ENCODE results near the gene PRKCE. TPM values are rescaled to one million over a fixed set of nuclear protein-coding genes. Genes with fewer than 3 reads are reported as not detected.
A peak's percentile ranks its signal among the peaks of the same experiment; 100 is the strongest.

Gene PRKCE
- total RNA-seq, 1 donor from 2014 or later, result 4.6 TPM

GRCh38 chr2:46175419-46175818, 523.9 kb downstream of the PRKCE start:
- H3K27ac ChIP-seq, result no peak overlapping the region
- H3K9me3 ChIP-seq, result no peaks in the 10 kb centered on the region
- no peak overlapping the region for H3K4me3 ChIP-seq
- H3K36me3 ChIP-seq, result no peaks in the 10 kb centered on the region
- no peak for TF ChIP-seq CTCF (IDR thresholded peaks at IDR 0.05)
- peaks cover 9 to 19% of the 10 kb centered on the region in 2 donors for H3K4me1 ChIP-seq
- DNase-seq (ENCODE audit: low spot score in 2 of 2), result no peak
- intact Hi-C loops (cut with DNase I), result no loop called here
- H3K27me3 ChIP-seq, result no peaks in the 10 kb centered on the region

- Histone ChIP-seq H3K9me3 (no peaks in the 10 kb centered on the region), H3K36me3 (no peaks in the 10 kb centered on the region), H3K27me3 (no peaks in the 10 kb centered on the region), H3K4me1 (peaks cover 5 to 11% of the 10 kb centered on the region in 2 donors), H3K27ac (no peak overlapping the region), H3K4me3 (no peak overlapping the region)
- no peak for DNase-seq (ENCODE audit: low spot score in 2 of 2)
- no peak for TF ChIP-seq CTCF (IDR thresholded peaks at IDR 0.05)
- intact Hi-C loops (cut with DNase I), result no loop called here
Measured at GRCh38 chr2:46177461-46178089, 526.1 kb downstream of the PRKCE start.

GRCh38 chr2:46179037-46179621, 527.7 kb downstream of the PRKCE start:
- Histone ChIP-seq H3K4me3 (no peak overlapping the region), H3K9me3 (no peaks in the 10 kb centered on the region), H3K4me1 (peaks cover 5 to 11% of the 10 kb centered on the region in 2 donors), H3K36me3 (no peaks in the 10 kb centered on the region), H3K27ac (peak overlapping the region; percentile 46 to 77), H3K27me3 (no peaks in the 10 kb centered on the region)
- DNase-seq (ENCODE audit: low spot score in 2 of 2), result peak in 1 of 2 donors; percentile 85
- intact Hi-C loops (cut with DNase I), result no loop called here
- TF ChIP-seq CTCF (IDR thresholded peaks at IDR 0.05), result no peak

- intact Hi-C loops (cut with DNase I), result no loop called here
- no peak for DNase-seq (ENCODE audit: low spot score in 2 of 2)
- Histone ChIP-seq H3K4me1 (peaks cover 5 to 11% of the 10 kb centered on the region in 2 donors), H3K27me3 (no peaks in the 10 kb centered on the region), H3K4me3 (no peak overlapping the region), H3K36me3 (no peaks in the 10 kb centered on the region), H3K9me3 (no peaks in the 10 kb centered on the region), H3K27ac (no peak overlapping the region)
- TF ChIP-seq CTCF (IDR thresholded peaks at IDR 0.05), result no peak
Measured at GRCh38 chr2:46180189-46180588, 528.7 kb downstream of the PRKCE start.

GRCh38 chr2:46181306-46181705, 529.8 kb downstream of the PRKCE start:
- Histone ChIP-seq H3K4me3 (no peak overlapping the region), H3K27ac (no peak overlapping the region), H3K4me1 (peaks cover 5 to 11% of the 10 kb centered on the region in 2 donors), H3K36me3 (no peaks in the 10 kb centered on the region), H3K27me3 (no peaks in the 10 kb centered on the region), H3K9me3 (no peaks in the 10 kb centered on the region)
- DNase-seq (ENCODE audit: low spot score in 2 of 2), result peak in 1 of 2 donors; percentile 4
- intact Hi-C loops (cut with DNase I), result no loop called here
- no peak for TF ChIP-seq CTCF (IDR thresholded peaks at IDR 0.05)

Data from ascending aorta (tissue), 2 donors.